ENCODE data around the gene ONECUT2.
"Not testable (repeated sequence)": the region's sequence is repeated elsewhere in the genome, so short reads cannot be mapped to it uniquely, and the experiment has no call there.

Gene ONECUT2

GRCh38 chr18:57446322-57446721 is 11.1 kb downstream of the ONECUT2 start:
- no peak for DNase-seq

- no peak for DNase-seq
Measured at GRCh38 chr18:57447154-57447621, 12.0 kb downstream of the ONECUT2 start.

- no peak for DNase-seq
Measured at GRCh38 chr18:57455576-57456129, 20.5 kb downstream of the ONECUT2 start.

- DNase-seq: no peak
Measured at GRCh38 chr18:57461652-57462269, 26.6 kb downstream of the ONECUT2 start.

- no peak for DNase-seq
Measured at GRCh38 chr18:57466307-57466706, 31.1 kb downstream of the ONECUT2 start.

- no peak for DNase-seq
Measured at GRCh38 chr18:57466745-57467409, 31.7 kb downstream of the ONECUT2 start.

GRCh38 chr18:57469884-57470283 is 34.7 kb downstream of the ONECUT2 start:
- DNase-seq: no peak

- DNase-seq: no peak
Measured at GRCh38 chr18:57475408-57475807, 40.2 kb downstream of the ONECUT2 start.

- no peak for DNase-seq
Measured at GRCh38 chr18:57475903-57476302, 40.7 kb downstream of the ONECUT2 start.

- no peak for DNase-seq
Measured at GRCh38 chr18:57480733-57481132, 45.6 kb downstream of the ONECUT2 start.

- no peak for DNase-seq
Measured at GRCh38 chr18:57497372-57498294, 62.5 kb downstream of the ONECUT2 start.

- DNase-seq: no peak
Measured at GRCh38 chr18:57498682-57499256, 63.6 kb downstream of the ONECUT2 start.

GRCh38 chr18:57502624-57503023 is 67.5 kb downstream of the ONECUT2 start:
- DNase-seq: no peak

GRCh38 chr18:57505231-57505630 is 70.1 kb downstream of the ONECUT2 start:
- no peak for DNase-seq

GRCh38 chr18:57516056-57516455 is 80.9 kb downstream of the ONECUT2 start:
- DNase-seq: no peak

GRCh38 chr18:57518533-57518932 is 83.4 kb downstream of the ONECUT2 start:
- DNase-seq: no peak

- DNase-seq: no peak
Measured at GRCh38 chr18:57519668-57520424, 84.7 kb downstream of the ONECUT2 start.

GRCh38 chr18:57522348-57522747 is 87.2 kb downstream of the ONECUT2 start:
- DNase-seq: not testable (repeated sequence)

GRCh38 chr18:57523171-57523956 is 88.2 kb downstream of the ONECUT2 start:
- no peak for DNase-seq

GRCh38 chr18:57527556-57528229 is 92.5 kb downstream of the ONECUT2 start:
- DNase-seq: no peak

- no peak for DNase-seq
Measured at GRCh38 chr18:57529151-57529550, 94.0 kb downstream of the ONECUT2 start.

Measured in DMS79 (cell line).